SIG-M5 treated with dmso at 0.1 percent for 504 hours (cell line): ENCODE measurements around the gene PPHLN1.
"Not testable (repeated sequence)": the region's sequence is repeated elsewhere in the genome, so short reads cannot be mapped to it uniquely, and the experiment has no call there.

Source experiments
- DNase-seq: peaks from one replicate; lab custom pipeline; 2025; ENCODE audit not compliant: unreplicated experiment; lab: John Stamatoyannopoulos, UW

PPHLN1 gene

DNA sequence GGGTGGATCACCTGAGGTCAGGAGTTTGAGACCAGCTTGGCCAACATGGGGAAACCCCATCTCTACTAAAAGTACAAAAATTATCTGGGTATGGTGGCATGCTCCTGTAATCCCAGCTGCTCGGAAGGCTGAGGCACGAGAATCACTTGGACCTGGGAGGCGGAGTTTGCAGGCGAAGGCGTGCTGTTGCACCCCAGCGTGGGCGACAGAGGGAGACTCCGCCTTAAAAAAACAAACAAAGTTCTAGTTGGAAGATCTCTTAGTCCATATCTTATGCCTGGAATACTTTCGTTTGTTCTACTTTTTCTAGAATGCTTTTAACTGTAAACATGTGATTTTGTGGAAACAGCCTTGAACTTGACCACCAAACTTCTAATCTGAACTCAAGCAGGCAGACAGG lies 38.7 kb downstream of the PPHLN1 start:
- no peak for DNase-seq

DNA sequence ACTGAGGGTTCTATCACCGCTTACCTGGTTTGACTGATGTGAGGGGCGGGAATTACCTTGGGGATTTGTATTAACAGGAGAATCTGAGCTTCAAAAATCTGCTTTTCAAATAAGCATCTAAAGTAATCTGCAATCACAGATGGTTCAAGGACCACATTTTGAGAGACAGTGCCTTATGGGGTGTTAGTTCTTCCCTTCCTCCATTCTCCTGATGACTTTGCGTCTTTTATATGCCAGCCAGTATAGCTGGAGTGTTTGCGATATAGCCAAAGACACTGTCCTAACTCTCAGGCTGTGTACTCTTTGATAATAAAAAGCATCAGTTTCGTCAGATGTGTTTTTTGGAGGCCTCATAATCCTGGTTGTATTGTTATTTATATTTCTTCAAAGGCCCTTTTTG lies 39.5 kb downstream of the PPHLN1 start:
- no peak for DNase-seq

DNA sequence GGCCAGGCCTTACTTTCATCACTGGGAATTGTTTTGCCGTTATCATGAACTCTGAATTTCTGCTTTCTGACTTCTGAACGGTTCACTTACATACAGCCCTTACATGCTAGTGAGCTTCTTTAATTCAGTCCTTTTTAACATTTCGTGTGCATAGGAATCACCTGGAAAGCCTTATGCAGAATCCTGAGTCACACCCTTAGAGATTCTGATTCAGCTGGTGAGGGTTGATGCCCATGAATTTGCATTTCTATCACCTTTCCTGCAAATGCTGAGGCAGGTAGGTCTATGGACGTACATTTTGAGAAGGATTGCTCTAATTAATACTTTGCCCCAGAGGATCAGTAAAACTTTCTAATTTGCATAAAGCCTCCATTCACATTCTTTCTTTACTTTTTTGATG lies 44.0 kb downstream of the PPHLN1 start:
- no peak for DNase-seq

DNA sequence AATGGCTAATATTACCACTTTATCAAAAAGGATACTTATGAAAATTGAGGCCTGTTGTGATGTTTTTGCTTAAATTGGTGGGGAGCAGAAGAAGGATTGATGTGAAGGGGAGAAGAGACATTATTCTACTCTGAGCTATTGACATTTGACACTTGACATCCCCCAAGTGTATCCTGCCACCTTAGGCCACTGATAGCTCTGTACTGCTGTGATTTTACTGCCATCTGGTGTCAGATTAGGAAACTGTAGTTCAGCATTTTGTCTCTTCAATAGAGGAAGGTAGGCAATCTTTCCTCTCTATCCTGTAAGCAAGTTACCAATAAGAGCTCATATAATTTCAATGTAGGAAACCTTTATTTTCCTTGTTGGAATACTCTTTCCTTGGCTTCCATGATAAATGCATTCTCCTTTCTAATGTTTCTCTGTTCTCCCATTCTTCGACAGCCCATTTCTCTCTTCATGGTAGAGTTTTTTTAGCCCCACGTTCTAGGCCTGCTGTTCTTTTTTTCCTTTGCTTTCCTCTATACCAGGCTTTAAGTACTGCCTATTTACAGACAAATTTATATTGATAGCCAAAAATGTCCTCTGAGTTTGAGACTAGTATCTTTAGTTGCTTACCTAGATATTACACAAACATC lies 46.3 kb downstream of the PPHLN1 start:
- DNase-seq, result peak; percentile 70

DNA sequence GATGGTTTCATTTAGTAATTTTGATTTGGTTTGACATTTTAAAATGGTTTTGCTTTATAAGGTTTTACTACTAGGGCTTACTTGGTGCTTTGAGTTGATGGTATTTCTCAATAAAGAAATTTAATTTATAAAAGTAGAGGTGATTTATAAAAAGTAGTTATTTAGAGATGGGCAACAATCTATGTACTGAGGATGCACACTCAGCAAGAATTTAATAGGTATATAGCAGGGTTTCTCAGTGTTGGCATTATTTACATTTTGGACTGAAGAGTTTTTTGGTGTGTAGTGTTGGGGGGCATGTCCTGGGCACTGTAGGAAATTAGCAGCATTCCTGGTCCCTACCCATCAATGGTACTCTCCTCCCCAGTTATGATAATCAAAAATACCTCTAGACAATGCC lies 47.7 kb downstream of the PPHLN1 start:
- DNase-seq, result no peak

DNA sequence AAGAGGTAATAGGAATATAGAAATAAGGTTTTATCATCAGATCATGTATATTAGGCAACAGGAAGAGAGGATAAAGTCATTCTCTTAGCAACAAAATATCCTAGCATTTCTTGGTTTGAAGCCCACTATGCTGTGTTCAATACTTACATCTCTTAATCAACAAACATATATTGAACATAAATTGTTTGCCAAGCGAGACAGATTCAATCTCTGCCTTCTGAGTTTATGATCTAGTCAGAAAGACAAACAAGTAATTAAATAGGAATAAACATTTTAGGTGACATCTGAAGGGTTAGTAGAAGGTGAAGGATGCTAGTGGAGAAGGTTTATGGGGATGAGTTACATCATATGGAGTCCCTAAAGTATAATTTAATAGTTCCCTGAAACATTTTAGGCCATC lies 54.8 kb downstream of the PPHLN1 start:
- DNase-seq, result no peak

DNA sequence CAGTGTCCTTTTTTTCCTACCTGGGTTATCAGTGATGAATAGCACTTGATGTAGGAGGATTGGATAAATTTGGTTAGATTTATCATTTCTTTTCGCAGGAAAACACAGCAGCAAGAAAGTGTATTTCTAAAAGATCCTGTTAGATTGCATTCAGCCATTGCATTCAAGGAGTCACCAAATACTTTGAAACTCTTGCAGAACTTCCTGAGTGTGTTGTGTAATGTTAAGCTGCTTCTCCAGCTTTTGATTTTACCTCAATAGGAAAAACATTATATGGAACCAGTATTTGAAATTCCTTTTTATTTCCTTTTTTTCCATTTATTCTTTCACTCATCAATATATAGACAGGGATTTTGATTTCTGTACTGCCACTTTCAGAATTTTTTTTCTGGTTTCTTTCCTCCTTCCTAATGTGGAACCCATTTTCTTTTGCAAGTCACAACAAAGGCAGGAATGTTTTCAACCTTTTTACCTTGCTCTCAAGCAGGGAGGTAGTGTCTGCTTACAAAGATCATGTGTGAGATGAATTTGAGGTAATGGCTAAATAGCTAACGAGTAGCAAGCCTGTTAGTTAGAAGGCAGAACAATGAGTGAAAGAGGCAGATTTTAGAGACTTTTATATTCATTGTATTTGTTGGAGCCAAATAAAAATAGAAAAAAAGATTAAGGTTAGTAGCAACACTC lies 56.2 kb downstream of the PPHLN1 start:
- DNase-seq, result peak; percentile 31

DNA sequence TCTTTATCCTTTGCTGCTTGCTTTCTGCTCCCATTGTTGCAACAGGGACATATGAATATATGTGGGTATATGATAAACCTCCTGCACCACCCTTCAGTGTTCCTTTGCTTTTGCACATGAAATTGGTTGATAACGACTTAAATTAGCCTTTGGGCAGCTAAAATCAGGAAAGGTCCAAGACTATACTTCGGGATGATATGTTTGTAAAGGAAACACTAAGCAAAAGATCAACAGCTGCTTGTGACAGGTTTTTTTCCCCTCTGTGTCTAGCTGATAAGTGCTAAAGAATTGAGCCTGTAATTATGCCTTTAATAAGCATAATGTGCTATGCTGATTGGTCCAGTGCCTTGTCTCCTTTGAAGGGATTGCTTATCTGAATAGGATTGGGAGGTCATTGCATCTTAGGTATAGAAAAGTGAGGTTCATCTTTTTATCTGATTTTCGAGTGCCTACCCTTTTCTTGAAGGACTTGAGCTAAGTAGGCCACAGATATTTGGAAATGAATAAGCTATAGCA lies 59.4 kb downstream of the PPHLN1 start:
- no peak for DNase-seq

DNA sequence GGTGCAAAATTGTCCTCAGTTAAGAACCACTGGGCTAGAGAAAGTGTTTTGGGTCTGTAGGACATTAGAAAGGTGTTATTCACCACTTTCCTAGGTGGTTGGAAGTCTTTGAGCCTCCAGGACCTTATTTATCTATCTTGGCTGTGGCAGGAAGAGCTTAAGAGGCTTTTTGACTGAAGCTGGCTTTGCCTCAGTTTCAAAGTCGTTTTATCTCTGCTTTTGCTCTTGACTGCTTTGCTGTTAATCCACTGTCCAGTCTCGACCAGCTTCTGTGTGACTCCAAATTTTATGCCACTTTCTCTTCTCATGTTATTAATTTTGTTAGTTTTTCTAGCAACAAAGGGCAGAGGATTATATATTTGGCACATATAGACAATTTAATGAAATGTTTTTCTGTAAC lies 60.3 kb downstream of the PPHLN1 start:
- no peak for DNase-seq

DNA sequence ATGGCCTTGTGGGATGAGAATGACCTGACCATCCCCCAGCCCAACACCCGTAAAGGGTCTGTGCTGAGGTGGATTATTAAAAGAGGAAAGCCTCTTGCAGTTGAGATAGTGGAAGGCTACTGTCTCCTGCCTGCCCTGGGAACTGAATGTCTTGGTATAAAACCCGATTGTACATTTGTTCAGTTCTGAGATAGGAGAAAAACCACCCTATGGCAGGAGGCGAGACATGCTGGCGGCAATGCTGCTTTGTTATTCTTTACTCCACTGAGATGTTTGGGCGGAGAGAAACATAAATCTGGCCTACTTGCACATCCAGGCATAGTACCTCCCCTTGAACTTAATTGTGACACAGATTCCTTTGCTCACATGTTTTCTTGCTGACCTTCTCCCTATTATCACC lies 62.1 kb downstream of the PPHLN1 start:
- not testable (repeated sequence) for DNase-seq

DNA sequence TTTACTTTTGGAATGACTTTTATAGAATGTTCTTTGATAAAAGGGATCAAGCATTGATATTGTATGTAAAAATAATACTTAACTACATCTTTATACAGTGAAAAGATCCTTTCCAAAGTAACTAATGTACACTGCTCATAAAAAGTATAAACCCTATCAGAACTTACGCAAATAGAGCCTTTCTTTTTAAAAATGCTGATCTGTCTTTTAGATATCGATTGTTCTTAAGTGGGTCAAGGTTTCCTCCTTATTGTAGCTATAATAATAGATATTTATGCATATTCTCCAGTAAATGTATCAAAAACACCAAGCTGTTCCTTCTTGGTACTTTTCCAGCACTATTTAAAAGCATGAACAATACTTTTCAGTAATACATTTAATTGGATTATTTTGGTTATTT lies 68.5 kb downstream of the PPHLN1 start:
- DNase-seq, result no peak

DNA sequence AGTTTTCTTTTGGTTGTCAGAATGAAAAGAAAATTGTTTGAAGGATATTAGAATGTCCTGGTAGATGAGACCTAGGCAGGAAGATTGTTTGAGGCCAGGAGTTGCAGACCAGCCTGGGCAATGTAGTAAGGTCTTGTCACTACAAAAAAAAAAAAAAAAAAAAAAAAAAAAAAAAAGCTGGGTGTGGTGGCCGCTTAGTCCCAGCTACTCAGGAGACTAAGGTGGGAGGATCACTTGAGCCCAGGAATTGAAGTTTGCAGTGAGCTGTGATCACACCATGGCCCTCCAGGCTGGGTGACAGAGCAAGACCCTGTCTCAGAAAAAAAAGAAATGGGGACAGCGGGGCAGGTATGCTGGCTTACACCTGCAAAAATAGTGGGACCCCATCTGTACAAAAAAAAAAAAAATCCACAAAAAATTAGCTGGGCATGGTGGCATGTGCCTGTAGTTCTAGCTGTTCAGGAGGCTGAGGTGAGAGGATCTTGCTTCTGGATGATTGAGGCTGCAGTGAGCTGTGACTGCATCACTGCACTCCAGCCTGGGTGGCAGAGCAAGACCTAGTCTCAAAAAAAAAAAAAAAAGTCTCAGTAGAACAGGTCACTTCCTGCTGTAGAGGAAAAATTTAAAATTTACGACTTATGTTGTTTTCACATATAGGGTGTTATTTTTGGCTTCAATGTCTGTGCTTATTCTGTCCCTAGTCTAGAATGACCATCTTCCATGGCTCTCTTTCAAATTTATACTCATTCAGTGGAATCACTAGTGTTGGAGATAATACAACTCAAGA lies 70.7 kb downstream of the PPHLN1 start:
- DNase-seq, result no peak

DNA sequence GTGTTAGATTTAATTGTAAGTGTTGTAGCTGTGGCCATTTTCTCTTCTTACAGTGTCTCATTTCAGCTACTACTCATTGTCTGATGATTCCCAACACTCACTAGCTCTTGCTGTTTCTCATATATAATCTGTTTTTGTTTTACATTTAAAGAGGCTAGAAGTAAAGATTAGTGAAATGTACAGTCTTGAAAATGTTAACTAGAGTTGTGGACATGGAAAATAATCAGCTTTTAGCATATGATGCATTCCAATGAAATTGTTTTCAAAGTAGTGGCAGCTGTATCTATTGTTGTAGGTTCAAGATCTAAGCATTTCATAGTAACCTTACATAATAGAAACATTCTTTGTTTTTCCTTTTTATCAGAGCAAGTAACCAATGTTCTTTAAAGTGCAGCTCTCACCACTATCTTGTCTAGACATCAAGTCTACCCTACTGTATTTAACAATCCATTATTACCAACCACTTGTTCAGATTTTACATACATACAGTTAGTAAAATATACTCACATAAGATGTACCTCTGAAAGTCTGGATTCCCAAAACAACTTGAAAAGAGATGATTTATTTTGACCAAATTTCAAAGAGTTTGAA lies 76.9 kb downstream of the PPHLN1 start:
- DNase-seq, result no peak

DNA sequence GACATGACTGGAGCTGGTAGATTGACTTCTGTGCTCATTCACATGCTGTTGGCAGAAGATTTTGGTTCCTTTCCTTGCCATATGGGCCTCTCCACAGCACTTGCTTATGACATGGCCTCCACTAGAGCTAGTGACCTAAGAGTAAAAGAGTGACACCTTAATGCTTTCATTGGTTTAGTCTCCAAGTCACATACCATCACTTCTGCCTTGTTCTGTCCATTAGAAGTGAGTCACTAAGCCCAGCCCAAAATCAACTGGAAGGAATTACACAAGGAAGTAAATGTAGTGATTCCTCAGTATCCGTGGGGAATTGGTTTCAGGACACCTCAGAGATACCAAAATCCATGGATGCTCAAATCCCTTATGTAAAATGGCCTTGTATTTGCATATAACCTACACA lies 81.3 kb downstream of the PPHLN1 start:
- DNase-seq, result no peak

DNA sequence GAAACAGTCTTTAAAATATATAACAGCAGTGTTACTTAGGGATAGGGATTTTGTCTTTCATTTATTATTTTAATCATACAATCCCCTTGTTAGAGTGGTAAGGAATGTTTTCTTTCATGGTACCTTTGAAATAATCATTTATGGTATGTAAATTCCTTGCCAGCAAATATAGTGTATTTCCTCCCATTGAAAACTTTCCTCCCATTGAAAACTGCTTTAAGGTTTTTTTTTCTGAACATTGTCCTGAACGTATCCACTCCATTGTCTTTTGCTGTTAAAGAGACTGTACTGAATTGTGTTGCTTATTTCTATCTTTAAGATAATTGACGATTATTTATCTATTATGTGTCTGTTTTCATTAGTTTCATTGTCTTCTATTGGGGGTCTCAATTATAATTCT lies 83.5 kb downstream of the PPHLN1 start:
- no peak for DNase-seq

DNA sequence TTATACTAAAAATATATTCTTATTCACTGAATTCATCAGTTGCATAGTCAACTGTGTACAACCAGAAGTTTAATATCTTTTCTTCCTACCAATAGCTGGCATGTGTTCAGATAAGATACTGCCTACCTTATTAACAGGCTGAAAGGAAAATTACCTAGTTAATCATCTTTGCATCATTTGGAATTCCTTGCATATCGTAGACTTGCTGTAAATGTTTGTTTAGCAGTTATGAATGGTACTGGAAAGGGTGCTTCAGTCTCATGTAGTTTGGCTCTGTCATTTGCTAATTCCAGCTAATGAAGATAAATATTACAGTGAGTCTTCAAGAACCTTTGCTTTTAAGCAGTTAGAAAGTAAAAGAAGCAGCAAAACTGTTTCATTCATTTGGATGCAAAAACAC lies 84.4 kb downstream of the PPHLN1 start:
- no peak for DNase-seq

DNA sequence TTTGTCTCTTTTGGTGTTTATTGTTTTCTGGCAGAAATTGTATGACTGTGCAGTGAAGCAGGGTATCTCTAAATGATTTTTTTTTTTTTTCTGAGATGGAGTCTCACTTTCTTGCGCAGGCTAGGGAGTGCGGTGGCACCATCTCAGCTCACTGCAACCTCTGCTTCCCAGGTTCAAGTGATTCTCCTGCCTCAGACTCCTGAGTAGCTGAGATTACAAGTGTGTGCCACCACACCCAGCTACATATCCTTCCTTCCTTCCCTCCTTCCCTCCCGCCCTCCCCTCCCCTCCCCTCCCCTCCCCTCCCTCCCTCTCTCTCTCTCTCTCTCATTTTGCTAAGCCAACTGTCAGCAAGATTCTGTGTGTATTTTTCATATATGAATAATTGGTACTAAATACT lies 94.4 kb downstream of the PPHLN1 start:
- no peak for DNase-seq

DNA sequence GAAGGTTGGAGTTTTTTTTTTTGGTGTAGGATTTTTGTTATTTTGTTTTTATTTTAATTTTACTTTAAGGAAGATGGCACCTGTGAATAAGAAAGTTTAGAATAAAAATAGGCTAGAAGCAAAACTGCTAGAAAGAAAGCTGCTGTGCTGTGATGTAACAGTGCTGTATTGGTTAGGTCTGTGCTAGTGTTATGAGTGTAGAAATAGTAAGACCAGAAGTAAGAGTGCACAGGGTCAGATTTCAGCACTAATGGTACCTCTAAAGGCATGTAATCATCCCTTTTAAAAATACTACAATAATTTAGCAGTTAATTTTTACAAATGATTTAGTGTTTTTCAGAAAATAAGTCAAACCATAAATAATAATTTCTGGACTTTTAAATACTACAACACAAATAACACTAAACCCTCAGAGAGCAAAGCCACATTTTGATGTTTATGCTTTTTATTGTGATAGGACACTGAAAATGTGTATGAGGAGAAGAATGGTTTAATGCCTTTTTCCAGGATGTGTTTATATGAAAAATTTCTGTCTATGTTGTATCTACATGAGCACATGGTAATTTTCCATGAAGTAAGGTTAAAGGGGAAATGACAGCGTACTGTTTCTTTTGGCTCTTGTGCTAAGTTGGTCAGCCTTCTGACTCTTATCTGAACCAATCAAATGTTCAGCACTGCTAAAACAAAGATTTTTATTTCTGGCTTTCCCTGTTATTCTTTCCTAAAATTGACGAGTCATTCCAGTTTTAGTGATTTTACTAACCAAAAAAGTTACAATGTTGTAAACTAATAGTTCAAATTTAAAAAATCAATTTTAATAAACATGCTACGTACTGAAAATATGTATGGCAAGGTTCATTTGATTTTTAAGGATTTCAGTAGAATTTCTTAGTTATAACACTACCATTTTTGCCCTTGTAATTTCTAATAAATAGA lies 96.1 kb downstream of the PPHLN1 start:
- peak; percentile 13 for DNase-seq

DNA sequence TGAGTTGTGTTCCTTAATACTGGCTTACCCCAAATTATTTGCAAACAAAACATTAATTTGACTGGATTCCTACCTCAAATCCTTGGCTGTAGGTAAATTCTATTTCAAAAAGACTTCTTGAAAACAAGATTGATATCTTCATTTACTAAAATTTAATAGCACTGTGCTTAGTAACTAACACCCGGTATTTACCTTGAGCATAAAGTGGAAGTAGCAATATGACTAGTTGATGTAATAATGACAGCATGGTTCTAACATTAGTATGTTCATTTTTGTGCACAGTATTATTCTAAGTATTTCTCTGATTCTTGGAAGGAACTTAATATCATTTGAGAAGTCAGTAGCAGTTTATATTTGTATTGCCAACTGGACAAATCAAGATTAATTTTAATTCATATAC lies 96.8 kb downstream of the PPHLN1 start:
- DNase-seq, result no peak

DNA sequence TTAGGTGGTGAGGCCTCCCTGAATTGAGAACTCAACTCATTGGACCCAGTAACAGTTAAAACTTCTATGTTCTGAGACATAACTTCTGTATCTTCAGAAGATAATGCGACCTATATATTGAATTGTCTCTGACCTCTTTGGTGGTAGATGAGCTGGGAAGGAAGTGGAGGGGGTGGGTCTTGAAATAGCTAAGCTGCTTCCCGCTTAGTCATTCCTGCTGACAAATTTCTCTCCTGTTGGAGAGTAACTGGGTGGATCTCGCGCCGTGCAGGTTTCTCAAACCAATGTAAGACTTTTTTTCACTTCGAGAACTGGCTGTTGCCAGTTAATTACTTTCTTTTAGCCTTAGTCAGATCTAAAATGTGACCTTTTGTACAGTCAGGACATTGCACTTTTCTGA lies 100.8 kb downstream of the PPHLN1 start:
- DNase-seq, result no peak

DNA sequence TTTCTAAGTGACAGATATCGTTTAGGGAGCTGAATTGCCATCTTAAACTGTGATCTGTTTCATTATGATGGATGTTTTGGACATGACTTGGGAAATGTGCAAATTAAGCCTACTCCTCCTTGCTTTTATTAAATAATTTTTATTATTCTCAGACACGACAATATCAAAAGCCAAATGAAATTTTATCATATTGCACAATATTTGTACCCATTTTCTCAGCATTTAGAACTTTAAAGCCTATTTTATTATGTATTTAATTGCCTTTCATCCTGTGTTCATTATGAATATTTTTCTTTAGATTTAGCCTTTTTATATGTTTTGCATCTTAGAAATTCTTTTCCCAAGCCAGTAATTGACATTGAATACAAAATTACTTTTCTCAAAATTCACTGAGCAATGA lies 102.9 kb downstream of the PPHLN1 start:
- DNase-seq, result no peak
